ENCODE results near the gene TRIP12. TPM values are rescaled to one million over a fixed set of nuclear protein-coding genes. Genes with fewer than 3 reads are reported as not detected.
"Not testable (repeated sequence)": the region's sequence is repeated elsewhere in the genome, so short reads cannot be mapped to it uniquely, and the experiment has no call there.

Gene TRIP12
- total RNA-seq, 1 donor from 2014 or later = 79.4 TPM

- no peak overlapping the region for H3K27ac ChIP-seq
- TF ChIP-seq, protein P1, sequence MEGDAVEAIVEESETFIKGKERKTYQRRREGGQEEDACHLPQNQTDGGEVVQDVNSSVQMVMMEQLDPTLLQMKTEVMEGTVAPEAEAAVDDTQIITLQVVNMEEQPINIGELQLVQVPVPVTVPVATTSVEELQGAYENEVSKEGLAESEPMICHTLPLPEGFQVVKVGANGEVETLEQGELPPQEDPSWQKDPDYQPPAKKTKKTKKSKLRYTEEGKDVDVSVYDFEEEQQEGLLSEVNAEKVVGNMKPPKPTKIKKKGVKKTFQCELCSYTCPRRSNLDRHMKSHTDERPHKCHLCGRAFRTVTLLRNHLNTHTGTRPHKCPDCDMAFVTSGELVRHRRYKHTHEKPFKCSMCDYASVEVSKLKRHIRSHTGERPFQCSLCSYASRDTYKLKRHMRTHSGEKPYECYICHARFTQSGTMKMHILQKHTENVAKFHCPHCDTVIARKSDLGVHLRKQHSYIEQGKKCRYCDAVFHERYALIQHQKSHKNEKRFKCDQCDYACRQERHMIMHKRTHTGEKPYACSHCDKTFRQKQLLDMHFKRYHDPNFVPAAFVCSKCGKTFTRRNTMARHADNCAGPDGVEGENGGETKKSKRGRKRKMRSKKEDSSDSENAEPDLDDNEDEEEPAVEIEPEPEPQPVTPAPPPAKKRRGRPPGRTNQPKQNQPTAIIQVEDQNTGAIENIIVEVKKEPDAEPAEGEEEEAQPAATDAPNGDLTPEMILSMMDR (IDR thresholded peaks at IDR 0.05) = no peak
- intact Hi-C loops (cut with DNase I) = no loop called here
Measured at GRCh38 chr2:229838729-229839128, 83.1 kb downstream of the TRIP12 start.

GRCh38 chr2:229836847-229837246 lies 85.0 kb downstream of the TRIP12 start:
- Histone ChIP-seq H3K36me3 (peaks cover 11 to 29% of the 10 kb centered on the region in 2 donors), H3K4me3 (no peak overlapping the region), H3K4me1 (no peaks in the 10 kb centered on the region), H3K9me3 (no peaks in the 10 kb centered on the region), H3K27me3 (no peaks in the 10 kb centered on the region), H3K27ac (no peak overlapping the region)
- intact Hi-C loops (cut with DNase I) = no loop called here
- TF ChIP-seq, protein P1 (IDR thresholded peaks at IDR 0.05) = no peak
- DNase-seq (ENCODE audit: low spot score in 2 of 2) = no peak

More at GRCh38 chr2:229838729-229839128, 83.1 kb downstream of the TRIP12 start:
- Histone ChIP-seq H3K27me3 (no peaks in the 10 kb centered on the region), H3K4me3 (no peak overlapping the region), H3K9me3 (no peaks in the 10 kb centered on the region), H3K36me3 (peaks cover 11 to 29% of the 10 kb centered on the region in 2 donors), H3K4me1 (no peaks in the 10 kb centered on the region)
- no peak for DNase-seq (ENCODE audit: low spot score in 2 of 2)

- Histone ChIP-seq H3K36me3 (peaks cover 11 to 29% of the 10 kb centered on the region in 2 donors), H3K4me3 (no peak overlapping the region), H3K27me3 (no peaks in the 10 kb centered on the region), H3K27ac (no peak overlapping the region), H3K9me3 (no peaks in the 10 kb centered on the region), H3K4me1 (no peaks in the 10 kb centered on the region)
- TF ChIP-seq, protein P1 (IDR thresholded peaks at IDR 0.05) = no peak
- intact Hi-C loops (cut with DNase I) = no loop called here
- no peak for DNase-seq (ENCODE audit: low spot score in 2 of 2)
Measured at GRCh38 chr2:229835596-229836283, 86.1 kb downstream of the TRIP12 start.

DNA sequence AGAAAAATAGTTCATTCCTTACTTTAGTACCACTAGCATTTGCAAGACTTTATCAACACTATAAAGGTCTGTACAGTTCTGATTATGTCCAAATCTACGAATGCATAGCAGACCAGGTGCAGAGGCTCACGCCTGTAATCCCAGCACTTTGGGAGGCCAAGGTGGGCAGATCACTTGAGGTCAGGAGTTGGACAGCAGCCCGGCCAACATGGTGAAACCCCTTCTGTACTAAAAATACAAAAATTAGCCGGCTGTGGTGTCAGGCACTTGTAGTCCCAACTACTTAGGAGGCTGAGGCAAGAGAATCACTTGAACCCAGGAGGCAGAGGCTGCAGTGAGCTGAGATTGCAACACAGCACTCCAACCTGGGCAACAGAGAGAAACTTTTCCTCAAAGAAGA lies 87.4 kb downstream of the TRIP12 start:
- H3K4me1 ChIP-seq; H3K27me3 ChIP-seq; H3K9me3 ChIP-seq; DNase-seq (ENCODE audit: low spot score in 2 of 2); H3K4me3 ChIP-seq; H3K27ac ChIP-seq; intact Hi-C loops (cut with DNase I): not testable (repeated sequence)
- H3K36me3 ChIP-seq = peaks cover 0 to 36% of the 10 kb centered on the region in 2 donors

DNA sequence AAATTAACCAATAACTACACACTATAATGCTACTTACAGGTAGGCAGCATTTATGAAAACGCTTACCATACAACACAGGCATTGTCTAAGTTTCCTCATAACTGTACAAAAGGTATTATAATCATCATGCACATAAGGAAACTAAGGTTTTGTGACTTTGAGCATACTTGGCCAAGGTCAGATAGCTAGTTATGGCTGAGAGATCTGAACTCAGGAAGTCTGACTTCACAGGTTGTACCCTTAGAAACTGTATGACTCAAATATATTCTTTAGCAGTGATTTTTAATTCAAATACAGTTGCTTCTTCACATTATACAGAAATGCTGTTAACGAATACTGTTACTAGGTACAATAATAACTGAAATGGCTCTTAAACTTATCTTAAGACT lies 89.3 kb downstream of the TRIP12 start:
- Histone ChIP-seq H3K27ac (no peak overlapping the region), H3K27me3 (no peaks in the 10 kb centered on the region), H3K9me3 (no peaks in the 10 kb centered on the region), H3K36me3 (peaks cover 11 to 47% of the 10 kb centered on the region in 2 donors), H3K4me1 (no peaks in the 10 kb centered on the region), H3K4me3 (no peak overlapping the region)
- TF ChIP-seq, protein P1 (IDR thresholded peaks at IDR 0.05) = no peak
- intact Hi-C loops (cut with DNase I) = no loop called here
- DNase-seq (ENCODE audit: low spot score in 2 of 2) = no peak

GRCh38 chr2:229831805-229832509 lies 89.9 kb downstream of the TRIP12 start:
- no peak overlapping the region for H3K4me3 ChIP-seq
- H3K27ac ChIP-seq = no peak overlapping the region
- H3K36me3 ChIP-seq = peaks cover 15 to 52% of the 10 kb centered on the region in 2 donors
- TF ChIP-seq, protein P1 (IDR thresholded peaks at IDR 0.05) = no peak
- intact Hi-C loops (cut with DNase I) = no loop called here
- H3K9me3 ChIP-seq = no peaks in the 10 kb centered on the region
- H3K4me1 ChIP-seq = no peaks in the 10 kb centered on the region
- DNase-seq (ENCODE audit: low spot score in 2 of 2) = no peak
- no peaks in the 10 kb centered on the region for H3K27me3 ChIP-seq
